ENCODE results near the gene ZNF358.

- TF ChIP-seq CTCF (IDR thresholded peaks at IDR 0.05) (no peak), POLR2A (IDR thresholded peaks at IDR 0.05) (no peak), POLR2AphosphoS5 (IDR thresholded peaks at IDR 0.05) (no peak), EP300 (IDR thresholded peaks at IDR 0.05) (no peak)
Observed at GRCh38 chr19:7477758-7478157, 38.1 kb upstream of the ZNF358 start.

Data from sigmoid colon (tissue), 4 donors.